ENCODE measurements around the gene PTPRQ. TPM values are rescaled to one million over a fixed set of nuclear protein-coding genes. Genes with fewer than 3 reads are reported as not detected.
A peak's percentile ranks its signal among the peaks of the same experiment; 100 is the strongest.

The PTPRQ gene
- total and polyA plus RNA-seq, 4 donors: 0.26 to 11.7 (median 1.4) TPM

GRCh38 chr12:80715713-80716249, 271.7 kb downstream of the PTPRQ start:
- no peak overlapping the region for H3K27ac ChIP-seq (ENCODE audit: low read depth in 1 of 2, low read length in 1 of 2)
- TF ChIP-seq CTCF (IDR thresholded peaks at IDR 0.05; ENCODE audit: control extremely low read depth, extremely low read depth): no peak
- H3K36me3 ChIP-seq (ENCODE audit: control insufficient read depth in 4 of 4, insufficient read depth in 4 of 4, low read length in 4 of 4): no peaks in the 10 kb centered on the region
- H3K9me3 ChIP-seq (ENCODE audit: control insufficient read depth in 4 of 4, insufficient read depth in 3 of 4, low read length in 3 of 4): peaks cover 0 to 12% (median 0%) of the 10 kb centered on the region in 4 donors
- ATAC-seq (ENCODE audit: insufficient read depth, low FRiP score) (no peak), DNase-seq (peak; percentile 18 to 53 (median 34))
- peaks cover 3 to 67% (median 24%) of the 10 kb centered on the region in 3 donors for H3K27me3 ChIP-seq (ENCODE audit: control insufficient read depth in 3 of 3, insufficient read depth in 3 of 3, low read length in 2 of 3)
- 35 to 49% methylated on average over 10 of the region's 10 CpGs for WGBS, 2 donors
- H3K9ac ChIP-seq (ENCODE audit: insufficient read depth in 1 of 2, low read length in 2 of 2): no peak overlapping the region
- no peak overlapping the region for H3K4me3 ChIP-seq
- peaks cover 0 to 2% (median 0%) of the 10 kb centered on the region in 5 donors for H3K4me1 ChIP-seq (ENCODE audit: control insufficient read depth in 5 of 5, insufficient read depth in 5 of 5, low read length in 5 of 5)

- no peak for ATAC-seq (ENCODE audit: insufficient read depth, low FRiP score)
- Histone ChIP-seq H3K36me3 (ENCODE audit: control insufficient read depth in 4 of 4, insufficient read depth in 4 of 4, low read length in 4 of 4) (no peaks in the 10 kb centered on the region), H3K4me3 (no peak within 1 kb of the TSS), H3K4me1 (ENCODE audit: control insufficient read depth in 5 of 5, insufficient read depth in 5 of 5, low read length in 5 of 5) (peaks cover 0 to 1% (median 0%) of the 10 kb centered on the region in 5 donors), H3K9me3 (ENCODE audit: control insufficient read depth in 4 of 4, insufficient read depth in 3 of 4, low read length in 3 of 4) (peaks cover 0 to 12% (median 0%) of the 10 kb centered on the region in 4 donors), H3K27ac (ENCODE audit: low read depth in 1 of 2, low read length in 1 of 2) (no peak within 1 kb of the TSS), H3K27me3 (ENCODE audit: control insufficient read depth in 3 of 3, insufficient read depth in 3 of 3, low read length in 2 of 3) (peaks cover 3 to 65% (median 24%) of the 10 kb centered on the region in 3 donors), H3K9ac (ENCODE audit: insufficient read depth in 1 of 2, low read length in 2 of 2) (no peak within 1 kb of the TSS)
- 42 to 58% methylated on average over 45 of the region's 45 CpGs for WGBS, 2 donors
- TF ChIP-seq CTCF (IDR thresholded peaks at IDR 0.05; ENCODE audit: control extremely low read depth, extremely low read depth): no peak
- no peak for DNase-seq
Observed at GRCh38 chr12:80716696-80717469, 272.8 kb downstream of the PTPRQ start, which contains the start of gene MYF5. Gene MYF5 (plus strand): TSS chr12:80716912. CDS start chr12:80717064, 152 bp downstream.

GRCh38 chr12:80717856-80718255, 273.8 kb downstream of the PTPRQ start:
- no peaks in the 10 kb centered on the region for H3K36me3 ChIP-seq (ENCODE audit: control insufficient read depth in 4 of 4, insufficient read depth in 4 of 4, low read length in 4 of 4)
- no peak overlapping the region for H3K27ac ChIP-seq (ENCODE audit: low read depth in 1 of 2, low read length in 1 of 2)
- H3K27me3 ChIP-seq (ENCODE audit: control insufficient read depth in 3 of 3, insufficient read depth in 3 of 3, low read length in 2 of 3): peaks cover 3 to 57% (median 24%) of the 10 kb centered on the region in 3 donors
- DNase-seq (no peak), ATAC-seq (ENCODE audit: insufficient read depth, low FRiP score) (no peak)
- H3K4me1 ChIP-seq (ENCODE audit: control insufficient read depth in 5 of 5, insufficient read depth in 5 of 5, low read length in 5 of 5): peaks cover 0 to 4% (median 0%) of the 10 kb centered on the region in 5 donors
- no peak for TF ChIP-seq CTCF (IDR thresholded peaks at IDR 0.05; ENCODE audit: control extremely low read depth, extremely low read depth)
- WGBS, 2 donors: 60 to 72% methylated on average over 4 of the region's 4 CpGs
- no peak overlapping the region for H3K4me3 ChIP-seq
- peaks cover 0 to 12% (median 0%) of the 10 kb centered on the region in 4 donors for H3K9me3 ChIP-seq (ENCODE audit: control insufficient read depth in 4 of 4, insufficient read depth in 3 of 4, low read length in 3 of 4)
- H3K9ac ChIP-seq (ENCODE audit: insufficient read depth in 1 of 2, low read length in 2 of 2): no peak overlapping the region
